H1 (cell line): ENCODE data around the gene RIN3. TPM values are rescaled to one million over a fixed set of nuclear protein-coding genes. Genes with fewer than 3 reads are reported as not detected.

Experiments used
- CTCF ChIA-PET: fragments of 300-600 bp; sonication (Branson Sonifier 250); formaldehyde crosslinking; loops from one replicate; lab custom pipeline; 2021; ENCODE audit not compliant: partially characterized antibody; lab: Charles Lee
- POLR2A ChIA-PET: fragments of 300-600 bp; sonication (Branson Sonifier 250); formaldehyde crosslinking; loops from one replicate; lab custom pipeline; 2021; ENCODE audit warnings: inconsistent platforms; ENCODE audit not compliant: partially characterized antibody; lab: Charles Lee
- DNase-seq, 2 experiments: peaks; one replicate each; pipeline versions ENCODE4 v3.0.0 to v3.0.0-alpha.2; 2010 to 2022; ENCODE audit warnings: low spot score in 2 of 2, low read depth in 1 of 2, mixed read lengths in 1 of 2
- FAIRE-seq: peaks from 2 replicates; lab custom pipeline; 2011; peaks lifted over from hg19 to GRCh38; lab: Jason Lieb, UNC
- H2AFZ ChIP-seq: 2 replicates; pipeline ENCODE4 v1.8.1; 2012; ENCODE audit warnings: low read length, inconsistent platforms
- H2AK5ac ChIP-seq: 2 replicates; pipeline ENCODE4 v1.6.1; 2013; ENCODE audit warnings: low read depth, low read length
- H2BK120ac ChIP-seq: replicated peaks from 2 replicates; pipeline ENCODE3; 2013; ENCODE audit warnings: low read depth, low read length, inconsistent platforms
- H2BK12ac ChIP-seq: 2 replicates; pipeline ENCODE4 v1.6.1; 2013; ENCODE audit warnings: low read depth, low read length
- H2BK15ac ChIP-seq: 2 replicates; pipeline ENCODE4 v1.6.1; 2013; ENCODE audit warnings: low read length
- H2BK20ac ChIP-seq: 2 replicates; pipeline ENCODE4 v1.6.1; 2013; ENCODE audit warnings: low read length
- H2BK5ac ChIP-seq: 2 replicates; pipeline ENCODE4 v1.6.1; 2013; ENCODE audit warnings: low read depth, low read length
- H3K14ac ChIP-seq: 2 replicates; pipeline ENCODE4 v1.6.1; 2013; ENCODE audit warnings: inconsistent platforms; ENCODE audit not compliant: insufficient read length
- H3K18ac ChIP-seq: 2 replicates; pipeline ENCODE4 v1.6.1; 2013; ENCODE audit warnings: low read length; ENCODE audit errors: extremely low read depth
- H3K23ac ChIP-seq: 2 replicates; pipeline ENCODE4 v1.6.1; 2013; ENCODE audit warnings: inconsistent platforms; ENCODE audit not compliant: insufficient read length
- H3K23me2 ChIP-seq: 2 replicates; pipeline ENCODE4 v1.6.1; 2013; ENCODE audit warnings: low read depth, low read length
- H3K27ac ChIP-seq: 2 replicates; pipeline ENCODE4 v1.6.1; 2011; ENCODE audit warnings: low read depth, low read length, inconsistent platforms
- H3K27me3 ChIP-seq, 4 experiments: replicated peaks in 1 of 4; 1 replicate in 1 of 4; 2 replicates in 3 of 4; pipeline versions ENCODE4 v1.6.1 to v1.8.1; 2011 to 2013; ENCODE audit warnings: low read length in 3 of 4, mild to moderate bottlenecking in 3 of 4, inconsistent platforms in 2 of 4, mixed read lengths in 2 of 4, moderate library complexity in 1 of 4; ENCODE audit not compliant: control insufficient read depth in 3 of 4, insufficient read depth in 3 of 4; ENCODE audit errors: extremely low read depth in 1 of 4
- H3K36me3 ChIP-seq, 4 experiments: 2 replicates each; pipeline versions ENCODE4 v1.6.1 to v1.8.1; 2011 to 2013; ENCODE audit warnings: mild to moderate bottlenecking in 4 of 4, low read length in 3 of 4, moderate library complexity in 2 of 4, control low read depth in 1 of 4, inconsistent platforms in 1 of 4; ENCODE audit not compliant: insufficient read depth in 4 of 4, control insufficient read depth in 2 of 4
- H3K4ac ChIP-seq: replicated peaks from 2 replicates; pipeline ENCODE3; 2013; ENCODE audit warnings: low read length, low read depth, mixed read lengths, inconsistent platforms; ENCODE audit not compliant: insufficient read length
- H3K4me1 ChIP-seq, 4 experiments: replicated peaks in 1 of 4; 1 replicate in 1 of 4; 2 replicates in 3 of 4; pipeline versions ENCODE4 v1.6.1 to v1.8.1; 2011 to 2013; ENCODE audit warnings: low read length in 3 of 4, inconsistent platforms in 2 of 4, mixed read lengths in 1 of 4; ENCODE audit not compliant: insufficient read depth in 4 of 4, control insufficient read depth in 3 of 4
- H3K4me2 ChIP-seq, 2 experiments: 2 replicates each; pipeline versions ENCODE4 v1.6.1 to v1.8.1; 2011 to 2013; ENCODE audit warnings: low read depth in 2 of 2, low read length in 2 of 2, control low read depth in 1 of 2, inconsistent platforms in 1 of 2, mild to moderate bottlenecking in 1 of 2; ENCODE audit not compliant: insufficient read depth in 1 of 2
- H3K4me3 ChIP-seq, 4 experiments: fragments of 200-600, 300-600 bp in 1 of 4; sonication (generic), shearing (Covaris generic), sonication (Bioruptor Twin) in 1 of 4; 2 replicates each; pipeline versions ENCODE4 v1.5.1 to v1.8.1; 2011 to 2016; ENCODE audit warnings: low read length in 4 of 4, low read depth in 3 of 4, control low read depth in 2 of 4, inconsistent platforms in 2 of 4, mild to moderate bottlenecking in 2 of 4, mixed read lengths in 1 of 4, moderate library complexity in 1 of 4; ENCODE audit not compliant: insufficient read depth in 2 of 4; ENCODE audit errors: extremely low read depth in 1 of 4
- H3K56ac ChIP-seq: replicated peaks from 2 replicates; pipeline ENCODE3; 2013; ENCODE audit warnings: low read depth, mild to moderate bottlenecking, mixed read lengths, low read length, inconsistent platforms; ENCODE audit not compliant: insufficient read length
- H3K79me1 ChIP-seq: 2 replicates; pipeline ENCODE4 v1.6.1; 2013; ENCODE audit warnings: low read depth, low read length, control low read depth
- H3K79me2 ChIP-seq, 2 experiments: 2 replicates each; pipeline versions ENCODE4 v1.6.1 to v1.8.1; 2012 to 2013; ENCODE audit warnings: low read length in 2 of 2, mild to moderate bottlenecking in 2 of 2, inconsistent platforms in 1 of 2; ENCODE audit not compliant: insufficient read depth in 2 of 2, control insufficient read depth in 1 of 2
- H3K9ac ChIP-seq, 4 experiments: replicated peaks in 1 of 4; 1 replicate in 1 of 4; 2 replicates in 3 of 4; pipeline versions ENCODE4 v1.6.1 to v1.8.1; 2011 to 2013; ENCODE audit warnings: low read depth in 3 of 4, low read length in 3 of 4, control low read depth in 2 of 4, mild to moderate bottlenecking in 2 of 4, moderate library complexity in 2 of 4, inconsistent platforms in 1 of 4; ENCODE audit errors: extremely low read depth in 1 of 4
- H3K9me3 ChIP-seq, 2 experiments: 2 replicates each; pipeline versions ENCODE4 v1.6.1 to v1.8.1; 2012 to 2013; ENCODE audit warnings: mild to moderate bottlenecking in 2 of 2, moderate library complexity in 2 of 2, control low read depth in 1 of 2, inconsistent platforms in 1 of 2, low read depth in 1 of 2, low read length in 1 of 2, mixed read lengths in 1 of 2; ENCODE audit not compliant: insufficient read depth in 2 of 2
- H4K20me1 ChIP-seq, 2 experiments: replicated peaks in 1 of 2; 2 replicates each; pipeline versions ENCODE3 to v1.8.1; 2011 to 2013; ENCODE audit warnings: inconsistent platforms in 2 of 2, low read length in 2 of 2, mild to moderate bottlenecking in 1 of 2; ENCODE audit not compliant: insufficient read depth in 2 of 2, control insufficient read depth in 1 of 2
- H4K5ac ChIP-seq: 2 replicates; pipeline ENCODE4 v1.6.1; 2013; ENCODE audit warnings: low read length, low read depth, mixed read lengths, inconsistent platforms; ENCODE audit not compliant: insufficient read length
- H4K8ac ChIP-seq: 2 replicates; pipeline ENCODE4 v1.8.0; 2013; ENCODE audit warnings: mild to moderate bottlenecking, moderate library complexity, low read length, inconsistent platforms; ENCODE audit not compliant: insufficient read depth; ENCODE audit errors: extremely low read depth
- H4K91ac ChIP-seq: replicated peaks from 2 replicates; pipeline ENCODE3; 2013; ENCODE audit warnings: low read length, mixed read lengths, inconsistent platforms; ENCODE audit not compliant: insufficient read length
- BACH1 ChIP-seq: IDR thresholded peaks from 2 replicates; pipeline ENCODE4 v1.6.1; 2012; ENCODE audit warnings: low read length, improper control_type of control experiment
- CHD1 ChIP-seq: IDR thresholded peaks from 2 replicates; pipeline ENCODE4 v1.6.1; 2012; ENCODE audit warnings: low read depth, low read length, improper control_type of control experiment
- POLR2A ChIP-seq, 2 experiments: IDR thresholded peaks; 1 replicate in 1 of 2; 2 replicates in 1 of 2; pipeline ENCODE4 v1.6.1; 2011; ENCODE audit warnings: low read depth in 2 of 2, low read length in 2 of 2, mild to moderate bottlenecking in 2 of 2; ENCODE audit errors: control extremely low read depth in 1 of 2
- TAF7 ChIP-seq: optimal IDR thresholded peaks from 2 replicates; pipeline ENCODE3; 2011; ENCODE audit warnings: low read depth, mild to moderate bottlenecking, inconsistent platforms, low read length, moderate library complexity, borderline replicate concordance
- WGBS, 2 experiments: shearing (Covaris generic) in 1 of 2; methylation state at CpG; one replicate each; pipeline versions ENCODE4 v1.1.6 to v1.1.7; 2013 to 2015; ENCODE audit warnings: low lambda C conversion rate in 2 of 2, mixed read lengths in 2 of 2, inconsistent platforms in 1 of 2, low coverage in 1 of 2, missing lambda C conversion rate in 1 of 2; ENCODE audit not compliant: insufficient replicate concordance in 2 of 2, insufficient coverage in 1 of 2, insufficient read length in 1 of 2; ENCODE audit errors: extremely low coverage in 1 of 2, missing lambda C conversion rate in 1 of 2; 5-methylcytosine and 5-hydroxymethylcytosine counted together
- polyA plus RNA-seq, 7 experiments: library from polyadenylated mRNA; depleted of rRNA in 3 of 7; stranded (reverse) in 5 of 7; unstranded in 2 of 7; fragments of >200 nt in 5 of 7; fragments of 200-250 nt in 2 of 7; gene quantifications; 1 replicate in 5 of 7; 2 replicates in 1 of 7; 4 replicates in 1 of 7; pipeline versions ENCODE4 v1.2.1 to v1.2.3, GENCODE V29; 2011 to 2013; ENCODE audit warnings: missing spikeins in 2 of 7, mixed read lengths in 2 of 7
- total RNA-seq: library from RNA; stranded (reverse); fragmentation: NEBNext Ultra II Directional; extraction: Animal tissue kit (Norgen Biotek cat#: 25700); gene quantifications from 2 replicates; pipeline ENCODE4 v1.2.1, GENCODE V29; 2021

The RIN3 gene
- total and polyA plus RNA-seq, 2 of the 8 experiments (the other 6 are each of a cell fraction or from before 2014, with no cell fraction given): 0.59 to 1.5 TPM

DNA sequence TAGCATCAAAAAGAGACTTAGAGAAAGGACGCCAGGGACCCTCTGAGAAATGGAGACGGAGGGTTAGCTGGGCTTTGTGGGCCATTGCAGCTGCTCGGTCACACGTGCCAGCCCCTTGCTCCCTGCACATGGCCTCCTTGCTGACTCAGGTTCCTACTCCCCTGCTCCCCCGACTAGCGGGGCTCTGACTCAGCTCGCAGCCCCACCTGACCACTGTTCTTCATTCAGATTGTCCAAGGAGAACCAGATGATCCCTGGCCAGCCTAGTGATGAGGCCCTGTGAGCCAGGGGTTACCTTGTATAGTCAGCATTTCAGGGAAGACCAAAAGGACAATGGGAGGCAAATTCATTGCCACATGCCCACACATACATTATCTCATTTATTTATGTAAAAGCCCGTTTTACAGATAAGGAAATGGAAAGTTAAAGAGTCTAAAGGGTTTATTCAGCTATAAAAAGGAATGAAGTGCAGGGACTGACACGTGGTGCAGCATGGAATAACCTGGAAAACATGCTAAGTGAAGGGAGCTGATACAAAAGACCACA is 131.5 kb downstream of the RIN3 start:
- no peak for FAIRE-seq
- 91% methylated on average over 9 of the region's 9 CpGs; no CpG with 5 or more reads in 1 of the 2 experiments for WGBS, 2 experiments
- H3K9ac ChIP-seq: no peak overlapping the region

More for the DNA sequence above, 131.5 kb downstream of the RIN3 start:
- ChIA-PET CTCF (interaction anchor here (0.6 to 2.0 kb wide), 5 partner anchors 11 to 48 kb away, joined by 3 to 5 read pairs (median 3); no protein-coding TSS in a partner anchor), POLR2A (no interaction called here)
- no peak overlapping the region for H2BK120ac ChIP-seq
- H3K23ac ChIP-seq: no peak overlapping the region
- H3K23me2 ChIP-seq: no peaks in the 10 kb centered on the region
- no peak for TF ChIP-seq BACH1
- no peak for TF ChIP-seq TAF7
- TF ChIP-seq CHD1: no peak
- TF ChIP-seq POLR2A (IDR thresholded peaks at IDR 0.05; ENCODE audit: control extremely low read depth in 1 of 2, low read depth in 2 of 2, low read length in 2 of 2): no peak
- H2BK20ac ChIP-seq: no peak overlapping the region
- no peak overlapping the region for H3K14ac ChIP-seq
- H3K4me3 ChIP-seq: no peak overlapping the region
- no peak overlapping the region for H2BK12ac ChIP-seq
- H4K8ac ChIP-seq: no peak overlapping the region
- H3K79me1 ChIP-seq: no peaks in the 10 kb centered on the region
- DNase-seq: no peak
- peak overlapping the region; percentile 10 for H4K91ac ChIP-seq
- no peak overlapping the region for H2BK5ac ChIP-seq
- no peaks in the 10 kb centered on the region for H3K27me3 ChIP-seq
- no peak overlapping the region for H3K4me2 ChIP-seq
- peaks cover 0 to 5% of the 10 kb centered on the region in 2 experiments; a peak in 1 of 4 replicates for H3K9me3 ChIP-seq
- H3K27ac ChIP-seq: no peak overlapping the region
- no peak overlapping the region for H2BK15ac ChIP-seq
- H3K36me3 ChIP-seq: no peaks in the 10 kb centered on the region
- no peak overlapping the region for H2AFZ ChIP-seq
- no peaks in the 10 kb centered on the region for H3K79me2 ChIP-seq
- H3K4me1 ChIP-seq: no peaks in the 10 kb centered on the region
- H3K18ac ChIP-seq: no peak overlapping the region
- H3K4ac ChIP-seq: no peak overlapping the region
- H2AK5ac ChIP-seq: no peak overlapping the region
- H4K5ac ChIP-seq: no peak overlapping the region
- H4K20me1 ChIP-seq: no peaks in the 10 kb centered on the region
- no peak overlapping the region for H3K56ac ChIP-seq
